NCI-H1092 (cell line): ENCODE results near the gene FANCB.

Experiments used
- DNase-seq: peaks from one replicate; lab custom pipeline; 2025; lab: John Stamatoyannopoulos, UW

The FANCB gene

GRCh38 chrX:14872851-14873675 is at the start of gene FANCB, which contains the start of gene MOSPD2:
Gene FANCB, minus strand, starts transcription at chrX:14873069. Its CDS starts 7,559 bp downstream, at chrX:14865510.
Gene MOSPD2, plus strand, starts transcription at chrX:14873421. Its CDS starts 108 bp downstream, at chrX:14873529.
- peak; percentile 96 for DNase-seq

DNA sequence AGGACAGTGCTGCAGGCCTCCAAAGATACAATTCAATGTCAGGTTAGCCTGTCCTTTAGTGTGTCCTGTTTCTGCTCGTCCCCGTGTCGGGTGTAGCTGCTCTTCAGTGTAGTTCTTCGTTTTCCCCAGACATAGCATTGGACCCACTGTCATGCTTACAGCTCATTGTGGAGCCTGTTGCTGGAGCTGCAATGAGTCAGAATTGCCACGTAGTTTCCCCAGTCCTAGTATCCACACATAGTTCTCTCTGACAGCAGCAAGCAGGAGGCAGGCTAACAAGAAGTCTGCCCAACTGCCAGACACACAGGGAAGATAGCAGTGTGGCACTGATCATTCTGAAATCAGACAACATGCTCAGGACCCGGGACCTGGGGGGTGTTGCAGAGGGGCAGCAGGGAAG is 49.6 kb upstream of the FANCB start:
- no peak for DNase-seq

DNA sequence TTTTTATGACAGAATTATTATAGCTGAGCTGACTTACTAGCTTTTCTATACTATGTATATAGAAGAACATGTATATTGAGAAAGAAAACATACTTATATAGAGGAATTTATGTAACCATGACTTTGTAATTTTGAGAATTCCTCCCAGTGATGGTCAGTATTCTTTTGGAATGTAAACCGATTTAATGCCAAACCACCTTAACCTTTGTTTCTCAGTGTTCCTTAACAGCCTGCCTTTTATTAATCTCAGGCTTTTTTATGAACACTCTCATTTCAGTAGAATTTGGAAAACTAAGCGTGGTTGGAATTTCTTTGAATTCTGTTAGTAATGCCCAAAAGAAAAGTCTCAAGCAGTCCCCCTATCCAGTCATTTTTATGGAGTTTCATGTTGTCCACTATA is 47.3 kb upstream of the FANCB start:
- DNase-seq, result no peak

GRCh38 chrX:14919407-14919806 is 46.5 kb upstream of the FANCB start:
- DNase-seq, result no peak

DNA sequence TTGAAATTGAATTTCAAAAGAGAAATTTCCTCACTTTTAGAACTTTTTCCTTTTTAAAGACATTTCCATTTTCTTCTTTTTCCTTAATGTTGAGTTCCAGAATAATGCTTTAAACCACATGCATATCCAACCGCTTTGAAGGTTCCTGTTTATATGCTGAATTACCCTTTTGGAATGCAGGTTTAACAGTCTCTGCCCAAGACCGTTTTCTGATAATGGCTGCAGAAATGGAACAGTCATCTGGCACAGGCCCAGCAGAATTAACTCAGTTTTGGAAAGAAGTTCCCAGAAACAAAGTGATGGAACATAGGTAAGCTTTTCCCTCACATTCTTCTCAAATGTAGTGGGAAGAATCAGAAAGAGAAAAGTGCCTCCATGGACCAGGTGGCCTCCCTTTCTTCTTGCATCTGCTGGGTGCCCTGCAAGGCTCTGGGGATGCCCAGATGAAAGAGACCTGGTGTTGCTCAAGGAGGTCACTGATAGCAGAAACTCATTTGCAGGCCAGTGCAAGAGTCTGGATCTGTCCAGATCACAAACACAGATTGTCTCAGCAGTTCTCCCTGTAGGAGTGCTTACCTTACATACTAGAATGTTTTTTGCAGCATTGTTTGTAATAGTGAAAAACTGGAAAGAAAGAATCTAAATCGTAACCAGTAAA is 43.3 kb upstream of the FANCB start:
- DNase-seq, result no peak

- DNase-seq, result no peak
Measured at GRCh38 chrX:14915596-14915995, 42.7 kb upstream of the FANCB start.

GRCh38 chrX:14913241-14913640 is 40.4 kb upstream of the FANCB start:
- no peak for DNase-seq

DNA sequence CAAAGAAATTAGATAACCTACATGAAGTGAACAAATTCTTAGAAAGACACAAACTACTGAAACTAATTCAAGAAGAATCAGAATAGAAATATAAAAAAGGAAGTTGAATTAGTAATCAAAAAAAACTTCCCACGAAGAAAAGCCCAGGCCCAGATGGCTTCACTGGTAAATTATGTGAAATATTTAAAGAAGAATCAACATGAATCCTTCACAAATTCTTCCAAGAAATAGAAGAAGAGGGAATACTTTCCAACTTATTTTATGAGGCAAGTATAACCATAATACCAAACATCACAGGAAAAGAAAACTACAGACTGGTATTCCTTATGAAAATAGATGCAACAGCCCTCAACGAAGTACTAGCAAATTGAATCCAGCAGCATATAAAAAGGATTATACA is 31.0 kb upstream of the FANCB start:
- no peak for DNase-seq

- no peak for DNase-seq
Measured at GRCh38 chrX:14902537-14902936, 29.7 kb upstream of the FANCB start.

GRCh38 chrX:14899607-14900006 is 26.7 kb upstream of the FANCB start:
- no peak for DNase-seq

DNA sequence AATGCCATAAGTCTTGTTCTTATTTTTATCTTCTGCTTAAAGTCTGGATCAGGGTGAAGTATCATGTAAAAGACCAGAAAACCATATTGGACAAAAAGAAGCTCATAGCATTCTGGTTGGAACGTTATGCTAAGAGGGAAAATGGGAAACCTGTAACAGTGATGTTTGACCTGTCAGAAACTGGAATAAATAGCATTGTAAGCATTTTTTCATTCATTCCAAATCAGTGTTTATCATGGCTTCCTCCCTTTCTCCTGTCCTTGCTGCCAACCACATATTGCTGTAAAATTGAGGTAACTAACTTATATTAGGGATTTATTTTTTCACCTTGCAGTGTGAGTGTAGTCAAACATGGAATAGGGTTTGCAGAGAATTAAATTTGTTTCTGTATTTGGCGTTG is 24.2 kb upstream of the FANCB start:
- DNase-seq, result no peak

DNA sequence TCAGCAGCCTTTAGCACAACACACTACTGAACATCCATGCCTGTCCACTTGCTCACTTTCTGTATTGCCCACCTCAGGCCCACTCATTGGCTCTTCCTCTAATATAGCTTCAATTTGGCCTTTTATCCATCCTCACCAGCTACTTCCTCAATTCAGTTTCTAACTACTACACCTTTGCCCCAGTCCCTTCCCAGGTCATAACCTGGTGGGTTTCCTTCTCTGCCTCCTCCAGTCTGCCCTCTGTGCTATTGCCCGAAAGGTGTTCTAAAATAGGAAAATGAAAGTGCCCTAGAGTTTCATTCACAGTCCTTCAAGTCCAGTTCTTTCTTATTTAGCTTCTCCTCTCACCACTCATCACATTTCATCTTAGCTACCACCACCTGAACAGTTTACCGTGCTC is 23.4 kb upstream of the FANCB start:
- no peak for DNase-seq

GRCh38 chrX:14886252-14886651 is 13.4 kb upstream of the FANCB start:
- no peak for DNase-seq

- DNase-seq, result no peak
Measured at GRCh38 chrX:14884714-14885113, 11.8 kb upstream of the FANCB start.

DNA sequence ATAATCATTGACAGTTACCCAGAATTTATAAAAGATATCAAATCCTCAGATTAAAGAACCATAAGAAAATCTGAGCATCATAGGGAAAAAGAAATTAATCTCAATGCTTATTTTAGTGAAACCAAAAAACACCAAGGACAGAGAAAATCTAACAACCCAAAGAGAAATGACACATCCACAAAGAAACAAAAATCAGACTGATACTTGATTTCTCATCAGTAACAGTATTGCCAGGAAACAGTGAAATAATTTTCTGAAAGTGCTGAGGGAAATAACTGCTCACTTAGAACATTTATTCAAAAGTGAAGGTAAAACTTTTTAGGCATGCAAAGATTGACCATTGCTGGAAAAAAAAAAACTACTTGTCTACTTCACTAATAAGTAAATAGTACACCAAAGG is 11.0 kb upstream of the FANCB start:
- DNase-seq, result no peak

GRCh38 chrX:14875624-14876023 is 2.8 kb upstream of the FANCB start:
- no peak for DNase-seq

DNA sequence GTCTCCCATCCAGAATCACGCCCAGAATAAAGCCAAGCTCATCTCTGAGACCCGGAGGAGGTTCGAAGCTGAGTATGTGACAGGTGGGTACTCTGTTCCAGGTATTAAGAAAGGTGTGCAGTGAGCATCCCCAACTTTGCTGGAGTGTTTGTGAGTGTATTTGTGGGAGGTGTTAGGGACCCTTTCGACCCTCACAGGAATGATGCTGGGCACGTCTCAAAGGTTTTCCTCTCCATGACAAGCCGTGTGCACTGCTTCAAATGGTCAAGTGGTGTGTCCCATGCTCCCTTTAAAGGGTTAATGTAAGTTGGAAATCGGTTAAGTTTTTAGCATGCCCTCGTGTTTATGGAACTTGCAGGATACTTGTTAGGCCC is 794 bp upstream of the FANCB start:
- no peak for DNase-seq

DNA sequence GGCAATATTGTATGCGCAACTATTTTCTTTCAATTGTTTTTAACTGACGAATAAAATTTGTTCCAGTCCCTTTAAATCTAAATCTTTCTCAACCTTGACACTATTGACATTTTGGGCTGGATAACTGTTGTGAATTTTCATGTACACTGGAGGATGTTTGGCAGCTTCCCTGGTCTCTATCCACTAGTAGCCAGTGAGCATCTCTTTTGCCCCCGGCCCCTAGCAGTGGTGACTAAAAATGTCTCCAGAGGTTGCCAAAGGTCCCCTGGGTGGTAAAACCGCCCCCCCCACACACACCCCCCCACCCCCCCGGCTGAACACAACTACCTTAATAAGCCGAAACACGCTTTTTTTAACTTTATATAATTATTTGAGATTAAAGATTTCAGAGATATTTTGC is 514 bp downstream of the FANCB start:
- DNase-seq, result no peak

DNA sequence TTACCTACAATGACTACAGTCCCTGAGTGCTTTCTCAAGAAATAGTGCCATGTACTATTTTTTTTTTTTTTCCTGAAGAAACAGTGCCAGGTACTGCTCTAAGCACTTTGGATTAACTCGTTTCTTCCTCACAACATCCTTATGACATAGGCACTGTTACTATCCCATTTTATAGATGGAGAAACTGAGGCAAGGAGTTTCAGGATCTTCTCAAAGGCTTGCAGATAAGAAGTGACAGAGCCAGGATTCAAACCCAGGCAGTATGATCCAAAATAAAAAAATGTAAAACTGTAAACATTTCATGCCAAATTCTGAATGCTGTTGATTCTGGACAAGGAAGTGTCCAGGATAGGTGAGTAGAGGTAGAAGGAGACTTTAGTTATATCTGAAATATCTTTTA is 1.1 kb downstream of the FANCB start:
- no peak for DNase-seq

- DNase-seq, result no peak
Measured at GRCh38 chrX:14865201-14865600, 7.7 kb downstream of the FANCB start.

DNA sequence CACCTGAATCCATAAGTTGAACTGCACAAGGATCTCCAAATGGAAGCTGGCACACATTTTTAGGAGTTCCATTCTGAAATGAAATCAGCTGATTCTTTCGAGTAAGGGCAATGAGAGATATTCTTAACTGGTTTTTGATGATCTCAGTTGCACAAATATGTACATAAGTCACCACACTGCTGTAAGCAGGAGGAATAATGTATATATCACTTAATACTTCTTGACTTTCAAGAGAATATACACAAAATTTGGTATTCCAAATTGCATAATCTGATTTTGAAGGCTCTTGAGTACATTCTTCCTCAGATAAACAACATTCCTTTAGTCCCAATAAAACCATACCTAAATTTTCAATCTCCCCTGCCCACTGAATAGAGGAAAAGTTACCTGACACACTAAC is 8.2 kb downstream of the FANCB start:
- no peak for DNase-seq

DNA sequence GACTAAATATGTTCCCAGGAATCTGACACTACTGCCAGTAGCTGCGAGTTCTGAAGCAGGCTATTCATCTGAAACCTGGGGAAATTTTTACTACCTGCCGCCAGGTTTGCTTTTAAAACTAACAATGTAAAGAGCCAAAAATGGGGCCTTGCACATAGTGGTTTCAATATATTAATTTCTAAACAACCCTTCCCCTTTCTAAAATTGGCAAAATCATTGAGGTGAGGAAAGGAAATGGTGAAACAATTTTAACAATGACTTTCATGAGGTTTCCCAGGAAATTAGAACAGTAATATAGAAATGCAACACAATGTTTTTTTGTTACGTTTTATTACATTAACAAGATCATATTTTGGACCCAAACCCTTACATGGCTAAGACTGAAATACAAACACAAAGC is 21.3 kb downstream of the FANCB start:
- no peak for DNase-seq

DNA sequence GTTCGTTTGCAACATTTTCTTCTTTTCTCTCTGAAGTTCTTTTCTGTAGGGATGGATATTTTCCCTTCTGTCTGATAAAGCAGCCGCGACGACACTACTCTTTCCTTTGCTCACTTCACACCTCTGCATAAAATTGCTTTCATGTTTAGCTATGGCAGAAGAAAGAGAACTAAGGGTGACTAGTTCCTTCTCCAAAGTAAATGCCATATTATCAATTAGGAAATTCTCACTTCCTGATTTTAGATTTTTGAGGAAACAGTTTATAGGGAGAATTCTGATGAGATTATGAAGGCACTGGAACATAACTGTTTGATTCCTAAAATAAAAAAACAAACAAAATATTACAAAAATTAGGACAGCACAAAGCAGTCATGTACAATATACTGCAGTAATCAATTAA is 29.2 kb downstream of the FANCB start:
- DNase-seq, result no peak

GRCh38 chrX:14837155-14837554 is 35.7 kb downstream of the FANCB start:
- DNase-seq, result no peak
